HepG2 (cell line): ENCODE results near the gene VKORC1. TPM values are rescaled to one million over a fixed set of nuclear protein-coding genes. Genes with fewer than 3 reads are reported as not detected.

Experiments
- ATAC-seq: fragments of 200-7000 bp; cut with Tn5 transposase; 3 replicates; pipeline ENCODE4 v1.9.1; 2020; ENCODE audit warnings: mild to moderate bottlenecking, moderate library complexity
- BruUV-seq: library from RNA; stranded (reverse); fragments of 400-500 nt; replicated peaks from 2 replicates; lab custom pipeline; 2021; lab: Mats Ljungman, UMichigan
- CTCF ChIA-PET: fragments of 300-600 bp; formaldehyde crosslinking; extraction: SDS; loops from one replicate; lab custom pipeline; 2021; ENCODE audit warnings: low total read pairs, inconsistent platforms, low intra/inter-chr PET ratio; lab: Yijun Ruan, JAX
- POLR2A ChIA-PET: fragments of 350-600 bp; sonication (Branson Sonifier 250); formaldehyde crosslinking; loops from one replicate; lab custom pipeline; 2020; ENCODE audit warnings: antibody characterized with exemption, inconsistent platforms; lab: Yijun Ruan, JAX
- DNase-seq: peaks from one replicate; pipeline ENCODE4 v3.0.0-alpha.2; 2015; ENCODE audit warnings: low spot score
- FAIRE-seq: peaks from 3 replicates; lab custom pipeline; 2011; peaks lifted over from hg19 to GRCh38; lab: Jason Lieb, UNC
- H2AFZ ChIP-seq: one replicate; pipeline ENCODE4 v1.6.1; 2011; ENCODE audit warnings: low read length, inconsistent platforms
- H3K27ac ChIP-seq: fragments of 300-600 bp; 3 replicates; pipeline ENCODE4 v1.8.0; 2011; ENCODE audit warnings: mixed run types, mild to moderate bottlenecking, mixed read lengths, low read length, inconsistent platforms; ENCODE audit not compliant: insufficient read depth; ENCODE audit errors: extremely low read length
- H3K27me3 ChIP-seq, 2 experiments: fragments of 200-600 bp in 1 of 2; 2 replicates in 1 of 2; 3 replicates in 1 of 2; pipeline versions ENCODE4 v1.6.0 to v1.8.0; 2011; ENCODE audit warnings: low read length in 2 of 2, mild to moderate bottlenecking in 2 of 2, moderate library complexity in 2 of 2, inconsistent platforms in 1 of 2; ENCODE audit not compliant: insufficient read depth in 2 of 2, control insufficient read depth in 1 of 2
- H3K36me3 ChIP-seq, 2 experiments: fragments of 200-600 bp in 1 of 2; replicated peaks in 1 of 2; 2 replicates in 1 of 2; 3 replicates in 1 of 2; pipeline versions ENCODE4 v1.5.1 to v1.8.0; 2011; ENCODE audit warnings: low read length in 2 of 2, inconsistent platforms in 1 of 2; ENCODE audit not compliant: insufficient read depth in 2 of 2, control insufficient read depth in 1 of 2
- H3K4me1 ChIP-seq: 2 replicates; pipeline ENCODE4 v1.5.1; 2012; ENCODE audit warnings: low read length, inconsistent platforms; ENCODE audit not compliant: insufficient read depth
- H3K4me2 ChIP-seq: 2 replicates; pipeline ENCODE4 v1.6.0; 2011; ENCODE audit warnings: low read depth, low read length, inconsistent platforms
- H3K4me3 ChIP-seq, 3 experiments: fragments of 200-600 bp in 1 of 3; sonication (generic), shearing (Covaris generic) in 1 of 3; replicated peaks in 1 of 3; 2 replicates each; pipeline ENCODE4 v1.5.1; 2011 to 2016; ENCODE audit warnings: low read length in 3 of 3, inconsistent platforms in 2 of 3, low read depth in 2 of 3, mild to moderate bottlenecking in 2 of 3, control low read depth in 1 of 3, mixed read lengths in 1 of 3; ENCODE audit not compliant: insufficient read depth in 1 of 3
- H3K79me2 ChIP-seq: one replicate; pipeline ENCODE4 v1.6.1; 2011; ENCODE audit warnings: low read length, inconsistent platforms; ENCODE audit not compliant: insufficient read depth
- H3K9ac ChIP-seq: 2 replicates; pipeline ENCODE4 v1.6.0; 2011; ENCODE audit warnings: mild to moderate bottlenecking, low read depth, low read length, inconsistent platforms; ENCODE audit not compliant: insufficient read depth
- H3K9me3 ChIP-seq: 2 replicates; pipeline ENCODE4 v1.5.1; 2012; ENCODE audit warnings: mild to moderate bottlenecking, low read length
- H4K20me1 ChIP-seq: 2 replicates; pipeline ENCODE4 v1.6.0; 2011; ENCODE audit warnings: inconsistent platforms, mild to moderate bottlenecking, low read length, moderate library complexity; ENCODE audit not compliant: insufficient read depth
- ELF1 ChIP-seq: sonication (generic); formaldehyde crosslinking; IDR thresholded peaks from 2 replicates; pipeline ENCODE4 v1.4.0; 2020; ENCODE audit warnings: missing genetic modification reagents
- JDP2 ChIP-seq: sonication (generic); formaldehyde crosslinking; IDR thresholded peaks from 2 replicates; pipeline ENCODE4 v1.8.1; 2022; ENCODE audit warnings: missing genetic modification reagents, borderline replicate concordance
- KMT2B ChIP-seq: IDR thresholded peaks from 2 replicates; pipeline ENCODE4 v1.6.1; 2016; ENCODE audit warnings: missing genetic modification reagents, missing compliant biosample characterization
- NR2F6 ChIP-seq, 2 experiments: IDR thresholded peaks; 2 replicates each; pipeline ENCODE4 v1.6.1; 2016; ENCODE audit warnings: antibody characterized with exemption in 1 of 2, mild to moderate bottlenecking in 1 of 2
- REPIN1 ChIP-seq: sonication (generic); formaldehyde crosslinking; IDR thresholded peaks from 2 replicates; pipeline ENCODE4 v1.8.0; 2022; ENCODE audit warnings: missing genetic modification reagents, low read depth, mild to moderate bottlenecking, borderline replicate concordance
- SP4 ChIP-seq: sonication (generic); formaldehyde crosslinking; IDR thresholded peaks from 2 replicates; pipeline ENCODE4 v1.8.1; 2023; ENCODE audit warnings: mild to moderate bottlenecking, missing genetic modification reagents
- SRY ChIP-seq: sonication (generic); formaldehyde crosslinking; IDR thresholded peaks from 2 replicates; pipeline ENCODE4 v1.8.0; 2022; ENCODE audit warnings: mild to moderate bottlenecking, missing genetic modification reagents
- THYN1 ChIP-seq: sonication (generic); formaldehyde crosslinking; IDR thresholded peaks from 2 replicates; pipeline ENCODE4 v1.8.1; 2023; ENCODE audit warnings: low read depth, mild to moderate bottlenecking, moderate library complexity, missing genetic modification reagents, borderline replicate concordance
- ZNF138 ChIP-seq: sonication (generic); formaldehyde crosslinking; IDR thresholded peaks from 2 replicates; pipeline ENCODE4 v1.5.0; 2020; ENCODE audit warnings: mild to moderate bottlenecking, low read depth, missing genetic modification reagents
- ZNF335 ChIP-seq: sonication (generic); formaldehyde crosslinking; IDR thresholded peaks from 2 replicates; pipeline ENCODE4 v1.4.0; 2020; ENCODE audit warnings: missing genetic modification reagents
- ZNF496 ChIP-seq: sonication (generic); formaldehyde crosslinking; IDR thresholded peaks from 2 replicates; pipeline ENCODE4 v1.8.1; 2023; ENCODE audit warnings: mild to moderate bottlenecking, moderate library complexity, missing genetic modification reagents; ENCODE audit not compliant: insufficient replicate concordance
- ZNF546 ChIP-seq: sonication (generic); formaldehyde crosslinking; conservative IDR thresholded peaks from 2 replicates; pipeline ENCODE4 v1.8.1; 2023; ENCODE audit warnings: mild to moderate bottlenecking, missing genetic modification reagents
- ZNF629 ChIP-seq: sonication (generic); formaldehyde crosslinking; conservative IDR thresholded peaks from 2 replicates; pipeline ENCODE4 v1.5.0; 2020; ENCODE audit warnings: missing genetic modification reagents
- WGBS: methylation state at CpG from one replicate; pipeline ENCODE4 v1.1.6; 2017; ENCODE audit warnings: low lambda C conversion rate; 5-methylcytosine and 5-hydroxymethylcytosine counted together
- in situ Hi-C: cut with HindIII; loops from 2 replicates; pipeline ENCODE4 v1.10.0; 2017; ENCODE audit warnings: low pct_unique_long_range_greater_than_20kb; ENCODE audit not compliant: extremely low pct_ligation_motif_present
- intact Hi-C: fragments of 100-400 bp; cut with micrococcal nuclease; formaldehyde crosslinking; loops from one replicate; pipeline ENCODE4 v1.10.0; 2022; ENCODE audit not compliant: unreplicated experiment
- polyA plus RNA-seq, 8 experiments: library from polyadenylated mRNA; depleted of rRNA in 3 of 8; stranded (reverse) in 7 of 8; unstranded in 1 of 8; fragments of >200 nt; fragmentation: Illumina TruSeq in 4 of 8; extraction: Trizol in 4 of 8; gene quantifications; 2 replicates each; pipeline versions ENCODE4 v1.2.1 to v1.2.3, GENCODE V29; 2011 to 2016; ENCODE audit warnings: low read depth in 4 of 8, missing spikeins in 1 of 8, mixed read lengths in 1 of 8; ENCODE audit not compliant: insufficient read depth in 1 of 8
- total RNA-seq, 5 experiments: library from RNA; depleted of rRNA; stranded (reverse); fragments of >200 nt; fragmentation: Illumina TruSeq; extraction: Trizol; gene quantifications; 2 replicates each; pipeline ENCODE4 v1.2.3, GENCODE V29; 2016; ENCODE audit warnings: low read depth in 1 of 5
- TF ChIP-seq, protein P1 (sequence below): sonication (generic); formaldehyde crosslinking; conservative IDR thresholded peaks from 2 replicates; pipeline ENCODE4 v1.4.0; 2020; ENCODE audit warnings: missing genetic modification reagents
- TF ChIP-seq, protein P2 (sequence below): fragments of 450-650 bp; IDR thresholded peaks from 2 replicates; pipeline ENCODE4 v1.6.1; 2017; ENCODE audit warnings: mild to moderate bottlenecking

Gene VKORC1
- total and polyA plus RNA-seq, 2 of the 13 experiments (the other 11 are each of a cell fraction or from before 2014, with no cell fraction given) = 141 to 615 TPM

DNA sequence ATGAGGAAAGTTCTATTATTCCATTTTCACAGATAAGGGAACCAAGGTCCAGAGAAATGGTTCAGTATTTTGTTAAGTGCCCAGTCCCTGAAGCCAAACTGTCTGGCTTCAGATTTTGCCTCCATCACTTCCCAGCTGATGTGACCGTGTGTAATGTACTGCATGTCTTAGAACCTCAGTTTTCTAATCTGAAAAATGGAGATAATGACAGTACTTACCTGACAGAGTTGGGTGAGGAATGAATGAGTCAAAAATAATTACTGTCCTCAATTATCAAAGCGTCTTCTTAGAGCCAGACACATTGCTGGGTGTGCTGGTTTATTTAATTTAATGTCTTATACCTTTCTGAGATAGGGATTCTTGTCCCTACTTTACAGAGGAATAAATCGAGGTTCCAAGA, 27.3 kb downstream of the VKORC1 start:
- H3K27ac ChIP-seq = no peak overlapping the region
- no peaks in the 10 kb centered on the region for H4K20me1 ChIP-seq
- H3K9me3 ChIP-seq = no peaks in the 10 kb centered on the region
- CTCF ChIA-PET = no interaction called here
- TF ChIP-seq SP4 (CRISPR knock-in tag) (no peak), ZNF629 (CRISPR knock-in tag) (peak; percentile 57)
- TF ChIP-seq, all 625 proteins: peak for 1
- no peak overlapping the region for H3K9ac ChIP-seq
- intact Hi-C loops (no loop called here), in situ Hi-C loops (no loop called here)
- POLR2A ChIA-PET = interaction anchor here (1.8 kb wide), 1 partner anchor 51 kb away, joined by 6 read pairs; no protein-coding TSS in a partner anchor
- 84% methylated on average over 3 of the region's 3 CpGs for WGBS
- H2AFZ ChIP-seq = no peak overlapping the region
- no peak overlapping the region for H3K4me2 ChIP-seq
- H3K4me1 ChIP-seq = peaks cover 12% of the 10 kb centered on the region
- H3K27me3 ChIP-seq = no peaks in the 10 kb centered on the region; a peak in 1 of 5 replicates
- DNase-seq (no peak), FAIRE-seq (no peak), ATAC-seq (no peak)
- BruUV-seq = no TSS peak
- peaks cover 5 to 13% of the 10 kb centered on the region in 2 experiments; a peak in 4 of 5 replicates for H3K36me3 ChIP-seq
- no peak overlapping the region for H3K4me3 ChIP-seq
- peaks cover 34% of the 10 kb centered on the region for H3K79me2 ChIP-seq

DNA sequence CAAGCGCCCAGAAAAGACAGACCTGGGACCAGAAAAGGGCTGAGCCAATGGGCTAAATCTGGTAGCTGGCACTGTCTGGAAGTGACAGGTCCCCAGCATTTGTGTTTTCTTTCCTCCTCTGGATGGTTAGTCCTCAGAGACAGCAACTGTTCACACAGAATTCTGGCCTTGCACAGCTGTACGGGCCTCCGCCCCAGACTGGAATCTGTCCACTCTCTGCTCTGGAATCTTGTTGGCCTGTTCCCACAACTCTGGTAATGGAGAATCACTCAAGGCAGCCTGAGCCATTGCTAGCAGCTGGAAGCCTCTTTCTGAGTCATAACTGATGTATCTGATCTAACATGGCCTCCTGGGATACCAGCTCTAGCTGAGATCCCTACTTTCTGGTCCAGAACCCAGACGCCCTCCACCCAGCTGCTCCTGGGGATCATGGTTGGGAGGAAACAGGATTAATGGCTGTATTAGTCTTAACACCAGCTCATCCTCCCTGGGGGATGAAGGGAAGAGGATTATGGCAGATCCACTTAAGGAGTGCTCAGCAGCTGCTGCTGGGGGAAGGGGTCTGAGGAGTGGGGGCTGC, 29.6 kb downstream of the VKORC1 start:
- Histone ChIP-seq H3K9ac (no peak overlapping the region), H2AFZ (no peak overlapping the region), H3K36me3 (peaks cover 14 to 29% of the 10 kb centered on the region in 2 experiments; a peak in 4 of 5 replicates), H3K27ac (no peak overlapping the region), H3K79me2 (peaks cover 24% of the 10 kb centered on the region), H3K4me1 (no peaks in the 10 kb centered on the region), H3K4me2 (no peak overlapping the region), H3K4me3 (no peak overlapping the region), H3K27me3 (no peaks in the 10 kb centered on the region), H3K9me3 (no peaks in the 10 kb centered on the region), H4K20me1 (no peaks in the 10 kb centered on the region)
- WGBS = 96% methylated on average over 4 of the region's 4 CpGs
- FAIRE-seq (no peak), ATAC-seq (no peak), DNase-seq (no peak)
- CTCF ChIA-PET = no interaction called here
- in situ Hi-C loops (no loop called here), intact Hi-C loops (no loop called here)
- POLR2A ChIA-PET = no interaction called here
- TF ChIP-seq, protein P1, sequence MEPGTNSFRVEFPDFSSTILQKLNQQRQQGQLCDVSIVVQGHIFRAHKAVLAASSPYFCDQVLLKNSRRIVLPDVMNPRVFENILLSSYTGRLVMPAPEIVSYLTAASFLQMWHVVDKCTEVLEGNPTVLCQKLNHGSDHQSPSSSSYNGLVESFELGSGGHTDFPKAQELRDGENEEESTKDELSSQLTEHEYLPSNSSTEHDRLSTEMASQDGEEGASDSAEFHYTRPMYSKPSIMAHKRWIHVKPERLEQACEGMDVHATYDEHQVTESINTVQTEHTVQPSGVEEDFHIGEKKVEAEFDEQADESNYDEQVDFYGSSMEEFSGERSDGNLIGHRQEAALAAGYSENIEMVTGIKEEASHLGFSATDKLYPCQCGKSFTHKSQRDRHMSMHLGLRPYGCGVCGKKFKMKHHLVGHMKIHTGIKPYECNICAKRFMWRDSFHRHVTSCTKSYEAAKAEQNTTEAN (CRISPR knock-in tag) = no peak
- TF ChIP-seq REPIN1 (no peak), KMT2B (CRISPR knock-in tag) (no peak), ELF1 (CRISPR knock-in tag) (no peak), THYN1 (CRISPR knock-in tag) (no peak), SRY (CRISPR knock-in tag) (no peak), ZNF546 (no peak), NR2F6 (IDR thresholded peaks at IDR 0.05) (no peak), NR2F6 (CRISPR knock-in tag; IDR thresholded peaks at IDR 0.05) (no peak), ZNF496 (CRISPR knock-in tag) (no peak), JDP2 (no peak), ZNF138 (CRISPR knock-in tag) (no peak), ZNF335 (CRISPR knock-in tag) (no peak)
- TF ChIP-seq, protein P2, sequence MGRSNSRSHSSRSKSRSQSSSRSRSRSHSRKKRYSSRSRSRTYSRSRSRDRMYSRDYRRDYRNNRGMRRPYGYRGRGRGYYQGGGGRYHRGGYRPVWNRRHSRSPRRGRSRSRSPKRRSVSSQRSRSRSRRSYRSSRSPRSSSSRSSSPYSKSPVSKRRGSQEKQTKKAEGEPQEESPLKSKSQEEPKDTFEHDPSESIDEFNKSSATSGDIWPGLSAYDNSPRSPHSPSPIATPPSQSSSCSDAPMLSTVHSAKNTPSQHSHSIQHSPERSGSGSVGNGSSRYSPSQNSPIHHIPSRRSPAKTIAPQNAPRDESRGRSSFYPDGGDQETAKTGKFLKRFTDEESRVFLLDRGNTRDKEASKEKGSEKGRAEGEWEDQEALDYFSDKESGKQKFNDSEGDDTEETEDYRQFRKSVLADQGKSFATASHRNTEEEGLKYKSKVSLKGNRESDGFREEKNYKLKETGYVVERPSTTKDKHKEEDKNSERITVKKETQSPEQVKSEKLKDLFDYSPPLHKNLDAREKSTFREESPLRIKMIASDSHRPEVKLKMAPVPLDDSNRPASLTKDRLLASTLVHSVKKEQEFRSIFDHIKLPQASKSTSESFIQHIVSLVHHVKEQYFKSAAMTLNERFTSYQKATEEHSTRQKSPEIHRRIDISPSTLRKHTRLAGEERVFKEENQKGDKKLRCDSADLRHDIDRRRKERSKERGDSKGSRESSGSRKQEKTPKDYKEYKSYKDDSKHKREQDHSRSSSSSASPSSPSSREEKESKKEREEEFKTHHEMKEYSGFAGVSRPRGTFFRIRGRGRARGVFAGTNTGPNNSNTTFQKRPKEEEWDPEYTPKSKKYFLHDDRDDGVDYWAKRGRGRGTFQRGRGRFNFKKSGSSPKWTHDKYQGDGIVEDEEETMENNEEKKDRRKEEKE = no peak
- BruUV-seq = no TSS peak
